Activated CD8-positive, alpha-beta memory T cell treated with anti-CD3 and anti-CD28 coated beads for 4 hours (primary cell): ENCODE data around the gene PRR16.

ENCODE experiments used
- DNase-seq, 2 donors: peaks; one replicate each; pipeline ENCODE4 v3.0.0-alpha.2; 2020; ENCODE audit warnings: low read depth in 2 of 2

The PRR16 gene

DNA sequence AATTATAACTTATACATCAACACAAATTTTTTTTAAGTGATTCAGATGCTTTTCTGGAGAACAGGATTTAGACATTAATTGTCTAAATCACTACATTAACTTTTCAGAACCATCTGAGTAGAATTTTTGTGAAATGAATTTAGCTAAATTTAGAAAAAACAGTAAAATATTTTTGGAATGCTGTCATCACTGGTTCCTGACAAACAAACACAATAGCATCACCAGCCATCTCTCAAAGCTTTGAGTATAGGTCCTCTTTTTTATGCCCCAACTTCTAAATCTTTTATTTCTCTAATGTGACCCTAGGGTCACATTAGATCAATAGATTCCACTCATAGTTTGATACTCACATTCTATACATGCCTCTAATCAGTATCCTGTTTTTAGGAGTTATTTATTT lies 104.6 kb downstream of the PRR16 start:
- DNase-seq = no peak

DNA sequence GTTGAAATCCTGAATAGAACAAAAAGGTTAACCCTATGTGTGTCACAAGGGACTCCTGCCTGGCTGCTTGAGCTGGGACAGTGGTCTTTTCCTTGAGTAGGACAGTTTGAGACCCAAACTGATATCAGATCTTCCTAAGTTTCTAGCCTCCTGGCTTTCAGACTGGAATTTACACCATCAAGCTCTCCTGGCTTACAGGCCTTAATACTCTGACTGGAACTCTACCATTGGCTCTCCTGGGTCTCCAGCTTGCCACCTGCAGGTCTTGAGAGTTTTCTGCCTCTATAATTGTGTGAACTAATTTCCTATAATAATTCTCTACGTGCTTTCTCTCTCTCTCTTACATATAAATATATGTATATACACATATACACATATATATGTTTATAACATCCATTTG lies 112.5 kb downstream of the PRR16 start:
- no peak for DNase-seq

DNA sequence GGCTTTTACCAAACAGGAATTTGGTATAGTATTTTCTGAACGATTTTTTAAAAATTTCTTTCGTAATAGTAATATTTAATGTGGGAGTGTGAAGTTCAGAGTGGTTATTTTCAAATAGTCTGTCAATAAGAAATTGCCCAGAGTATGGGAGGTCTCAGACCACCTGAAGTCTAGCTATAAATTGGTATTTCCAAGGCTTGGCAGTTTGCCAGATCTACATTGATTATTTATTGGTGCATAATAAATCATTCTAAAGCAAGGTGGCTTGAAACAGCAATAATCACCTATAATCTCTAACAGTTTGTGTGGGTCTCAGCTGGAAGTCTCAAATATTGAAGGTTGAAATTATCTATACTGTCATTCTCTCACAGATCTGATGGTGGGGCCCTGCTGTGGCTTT lies 118.5 kb downstream of the PRR16 start:
- no peak for DNase-seq

DNA sequence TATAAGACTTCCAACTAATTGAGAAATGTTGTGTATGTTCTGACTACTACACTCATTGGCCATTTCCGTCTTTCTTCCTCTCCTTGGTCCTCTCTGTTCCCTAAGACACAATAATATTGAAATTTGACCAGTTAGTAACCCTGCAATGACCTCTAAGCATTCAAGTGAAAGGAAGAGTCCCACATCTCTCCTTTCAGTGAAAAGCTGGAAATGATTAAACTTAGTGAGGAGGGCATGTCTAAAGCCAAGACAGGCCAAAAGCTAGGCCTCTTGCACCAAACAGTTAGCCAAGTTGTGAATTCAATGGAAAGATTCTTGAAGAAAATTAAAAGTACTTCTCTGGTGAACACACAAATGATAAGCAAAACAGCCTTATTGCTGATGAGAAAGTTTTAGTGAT lies 122.5 kb downstream of the PRR16 start:
- DNase-seq = no peak

DNA sequence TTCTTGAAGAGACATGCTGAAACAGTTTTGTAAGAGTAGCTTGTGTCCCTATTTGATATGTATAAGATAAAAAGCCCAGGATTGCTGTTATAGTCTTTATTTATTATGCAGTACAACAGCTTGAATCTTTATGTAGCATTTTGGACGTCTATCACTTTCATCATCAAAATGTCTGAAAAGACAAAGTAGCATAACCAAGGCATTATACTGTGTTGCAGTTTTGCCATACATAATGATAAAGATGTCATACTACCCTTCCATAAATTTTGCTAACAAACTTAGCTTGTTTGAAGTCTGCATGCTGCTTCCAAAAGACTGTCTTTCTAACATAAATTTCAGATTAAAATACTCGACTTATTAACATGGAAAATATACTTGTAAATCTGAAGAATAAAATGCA lies 127.8 kb downstream of the PRR16 start:
- no peak for DNase-seq

DNA sequence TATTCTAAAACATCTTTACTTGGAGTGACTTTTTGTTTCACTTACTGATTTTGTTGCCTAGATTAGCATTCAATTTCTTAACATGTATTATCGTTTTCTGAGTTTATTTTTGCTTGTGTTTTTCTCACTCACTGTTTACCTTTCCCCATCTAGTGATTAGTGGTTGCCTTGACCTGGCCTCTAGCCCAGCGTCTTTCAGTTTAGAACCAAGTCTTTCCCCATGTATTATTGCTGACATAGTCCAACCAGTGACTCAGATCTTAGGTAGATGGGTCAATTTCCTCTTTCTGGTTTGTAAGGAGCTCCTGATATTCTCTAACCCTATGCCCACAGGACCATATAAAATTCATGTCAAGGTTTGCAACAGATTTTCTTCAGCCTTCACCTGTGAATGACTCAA lies 135.5 kb downstream of the PRR16 start:
- DNase-seq = no peak

DNA sequence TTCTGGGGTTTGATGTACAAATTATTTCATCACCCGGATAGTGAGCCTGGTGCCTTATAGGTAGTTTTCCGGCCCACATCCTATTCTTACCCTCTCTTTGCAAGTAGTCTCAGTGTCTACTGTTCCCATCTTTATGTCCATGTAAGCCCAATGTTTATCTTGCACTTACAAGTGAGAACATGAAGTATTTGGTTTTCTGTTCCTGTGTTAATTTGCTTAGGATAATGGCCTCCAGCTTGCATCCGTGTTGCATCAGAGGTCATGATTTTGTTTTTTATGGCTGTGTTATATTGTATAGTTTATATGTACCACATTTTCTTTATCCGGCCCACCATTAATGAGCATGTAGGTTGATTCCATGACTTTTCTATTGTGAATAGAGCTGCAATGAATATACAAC lies 136.5 kb downstream of the PRR16 start:
- no peak for DNase-seq

DNA sequence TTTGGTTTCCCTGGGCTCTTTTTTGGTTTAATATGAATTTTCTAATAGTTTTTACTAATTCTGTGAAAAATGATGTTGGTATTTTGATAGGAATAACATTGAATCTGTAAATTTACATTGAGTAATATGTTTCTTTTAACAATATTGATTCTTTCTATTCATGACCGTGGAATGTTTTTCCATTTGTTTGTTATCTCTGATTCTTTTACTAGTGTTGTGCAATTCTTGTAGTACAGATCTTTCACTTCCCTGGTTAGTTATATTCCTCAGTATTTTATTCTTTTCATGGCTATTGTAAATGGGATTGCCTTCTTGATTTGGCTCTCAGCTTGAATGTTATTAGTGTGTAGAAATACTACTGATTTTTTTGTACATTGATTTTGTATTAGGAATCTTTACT lies 137.9 kb downstream of the PRR16 start:
- DNase-seq = no peak

DNA sequence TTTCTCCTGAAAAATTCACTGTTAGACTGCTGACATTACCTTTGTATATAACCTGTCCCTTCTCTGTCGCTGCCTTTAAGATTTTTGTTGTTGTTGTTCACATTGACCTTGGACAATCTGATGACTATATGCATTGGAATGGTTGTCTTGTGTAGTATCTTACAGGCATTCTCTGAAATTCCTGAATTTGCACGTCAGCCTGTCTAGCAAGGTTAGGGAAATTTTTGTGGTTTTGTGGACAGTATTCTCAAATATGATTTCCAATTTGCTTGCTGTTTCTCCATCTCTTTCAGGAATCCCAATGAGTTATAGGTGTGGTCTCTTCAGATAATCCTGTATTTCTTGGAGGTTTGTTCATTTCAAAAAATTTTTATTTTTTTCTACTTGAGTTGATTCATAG lies 140.8 kb downstream of the PRR16 start:
- no peak for DNase-seq

DNA sequence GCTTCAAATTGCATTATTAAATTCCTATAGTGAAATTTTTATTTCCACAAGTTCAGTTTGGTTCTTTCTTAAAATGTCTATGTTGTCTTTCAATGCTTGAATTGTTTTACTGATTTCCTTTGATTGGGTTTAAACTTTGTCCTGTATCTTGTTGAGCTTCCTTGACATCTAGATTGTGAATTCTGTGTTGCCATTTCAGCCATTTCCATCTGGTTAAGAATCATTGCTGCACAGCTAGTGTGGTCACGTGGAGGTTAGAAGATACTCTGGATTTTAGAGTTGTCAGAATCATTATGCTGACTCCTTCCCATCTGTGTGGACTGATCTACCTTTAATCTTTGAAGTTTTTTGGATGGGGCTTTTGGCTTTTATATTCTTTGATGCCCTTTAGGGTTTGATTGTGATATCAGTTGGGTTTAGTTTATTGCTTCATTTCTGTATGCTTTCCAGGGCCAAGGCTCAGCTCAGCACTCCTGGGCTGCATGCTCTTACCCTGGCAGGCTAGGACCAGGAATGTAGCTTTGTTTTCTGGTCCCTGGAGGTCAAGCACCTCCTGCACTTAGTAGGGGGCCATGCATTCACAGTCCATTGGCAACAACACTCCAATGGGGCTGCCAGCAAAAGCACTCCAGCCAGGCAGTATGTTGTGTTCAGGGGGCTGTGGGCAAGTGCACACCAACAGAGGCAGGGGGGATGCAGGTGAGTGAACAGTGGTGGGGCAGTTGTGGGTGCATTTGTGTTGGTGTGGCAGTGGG lies 141.4 kb downstream of the PRR16 start:
- DNase-seq = no peak

DNA sequence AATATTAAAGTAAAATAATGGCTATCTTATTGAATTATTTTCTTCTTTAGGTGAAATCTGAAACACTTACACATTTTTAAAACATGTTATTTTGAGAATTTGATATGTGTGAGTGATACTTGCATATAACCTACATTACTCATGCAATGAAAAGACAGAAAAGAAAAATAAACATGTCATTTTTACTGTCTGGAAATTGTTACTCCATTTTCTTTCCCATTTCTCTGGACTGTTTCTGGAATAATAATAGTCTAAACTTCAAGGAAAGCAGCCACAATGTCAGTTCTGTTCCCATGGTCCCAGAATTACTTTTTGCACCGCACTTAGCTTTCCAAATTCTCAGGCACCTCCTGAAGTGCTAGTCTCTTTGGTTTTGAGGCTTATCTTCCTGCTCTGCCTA lies 145.5 kb downstream of the PRR16 start:
- no peak for DNase-seq

DNA sequence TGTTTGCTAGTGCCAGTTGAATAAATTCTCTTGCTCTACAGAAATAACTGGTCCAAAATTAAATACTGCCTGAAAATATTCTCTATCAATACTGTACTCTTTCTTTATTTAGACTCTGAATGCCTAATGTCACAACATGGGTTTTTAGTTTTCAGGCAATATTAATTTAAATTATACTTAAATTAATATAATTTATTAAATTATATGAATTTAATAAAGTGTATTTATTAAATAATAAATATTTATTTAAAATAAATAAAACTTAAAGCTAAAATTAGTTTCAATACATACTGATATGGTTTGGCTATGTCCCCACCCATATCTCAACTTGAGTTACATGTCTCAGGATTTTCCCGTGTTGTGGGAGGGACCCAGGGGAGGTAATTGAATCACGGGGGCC lies 146.0 kb downstream of the PRR16 start:
- DNase-seq = no peak

DNA sequence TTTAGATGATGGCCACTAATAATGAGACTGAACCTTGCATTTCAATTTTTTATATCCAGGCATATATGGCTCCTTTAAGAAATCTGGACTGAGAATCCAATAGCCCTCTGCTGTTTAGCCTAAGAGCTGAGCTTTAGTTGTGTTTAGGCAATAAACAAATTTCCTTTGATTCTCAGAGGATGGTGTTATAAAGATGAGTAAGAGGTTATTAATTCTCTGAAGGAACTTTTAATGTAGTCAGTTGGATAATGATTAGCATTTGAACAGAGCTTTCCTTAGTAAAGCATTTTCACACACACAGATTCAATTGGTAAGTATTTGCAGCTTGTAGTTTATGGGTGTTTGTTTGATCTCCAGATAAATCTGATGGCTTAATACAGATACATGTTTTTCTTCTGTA lies 149.6 kb downstream of the PRR16 start:
- no peak for DNase-seq

DNA sequence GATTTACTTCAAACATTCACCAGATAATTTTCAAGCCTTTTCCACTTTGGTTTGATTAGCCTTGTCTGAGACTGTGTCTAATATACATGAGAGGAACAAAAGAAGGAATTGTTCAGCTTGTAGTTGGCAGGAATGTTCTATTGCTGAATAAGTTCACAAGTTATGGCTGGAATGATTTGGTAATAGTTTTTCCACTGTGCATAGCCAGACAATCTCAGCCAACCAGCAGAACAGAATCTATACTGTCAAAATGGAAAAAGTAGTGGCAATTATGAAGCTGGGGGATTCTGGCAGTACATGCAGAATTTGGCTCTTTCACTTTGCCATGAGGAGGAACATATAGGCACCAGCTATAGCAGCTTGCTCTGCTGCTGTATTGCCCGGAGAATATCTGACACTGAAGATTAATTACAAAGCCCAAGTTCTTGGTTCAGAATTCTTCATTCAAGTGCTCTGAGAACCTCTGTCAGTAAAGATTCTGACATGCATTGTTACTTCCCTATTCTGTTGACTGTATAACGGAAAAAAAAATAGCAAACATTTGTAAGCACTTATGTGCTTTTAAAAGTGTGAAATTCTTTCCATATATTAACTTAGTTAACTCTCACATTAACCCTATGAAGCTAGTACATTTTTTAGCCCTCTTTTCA lies 150.6 kb downstream of the PRR16 start:
- no peak for DNase-seq

DNA sequence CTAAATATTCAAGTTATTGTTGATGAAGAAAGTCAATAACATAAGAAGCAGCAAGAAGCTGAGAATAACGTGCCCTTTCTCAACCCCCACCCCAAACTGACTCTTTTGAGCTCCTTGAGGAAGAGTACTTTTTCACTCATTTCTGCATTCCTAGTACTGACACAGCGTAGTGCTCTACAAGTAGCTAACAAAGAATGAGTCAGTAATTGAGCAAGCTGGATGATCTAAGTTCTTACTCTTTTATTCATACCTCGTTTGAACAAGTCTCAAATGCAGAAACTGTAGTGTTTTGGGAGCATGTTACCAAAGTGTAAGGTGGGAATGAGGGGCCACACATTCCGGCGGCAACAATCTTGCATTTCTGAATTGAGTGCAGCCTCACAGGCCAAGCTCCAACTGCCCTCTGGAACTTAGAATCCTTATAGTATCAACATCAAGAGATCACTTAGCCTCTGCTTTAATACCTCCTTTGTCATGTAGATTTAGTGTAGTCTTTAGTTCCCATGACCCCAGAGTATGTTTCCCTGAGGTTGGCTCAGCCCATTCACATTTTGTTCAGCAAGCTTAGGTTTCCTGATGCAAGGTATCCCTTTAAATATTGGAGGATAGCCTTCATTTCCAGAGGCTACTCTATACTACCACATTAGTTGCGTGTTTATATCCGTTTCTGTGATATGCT lies 152.0 kb downstream of the PRR16 start:
- DNase-seq = no peak

DNA sequence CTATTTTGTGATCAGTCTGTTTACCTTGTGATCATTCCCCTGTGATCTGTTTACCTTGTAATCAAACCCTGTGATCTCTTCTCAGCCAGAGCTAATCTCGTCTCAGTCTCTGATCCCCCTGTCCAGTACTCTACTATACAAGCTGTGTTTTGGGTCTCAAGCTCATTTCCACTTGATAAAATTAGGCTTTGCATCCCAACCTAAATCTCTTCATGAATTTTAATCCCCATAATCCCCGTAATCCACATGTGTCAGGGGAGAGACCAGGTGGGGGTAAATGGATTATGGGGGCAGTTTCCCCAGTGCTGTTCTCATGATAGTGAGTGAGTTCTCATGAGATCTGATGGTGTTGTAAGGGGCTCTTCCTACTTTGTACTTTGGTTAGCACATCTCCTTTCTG lies 157.2 kb downstream of the PRR16 start:
- DNase-seq = no peak

DNA sequence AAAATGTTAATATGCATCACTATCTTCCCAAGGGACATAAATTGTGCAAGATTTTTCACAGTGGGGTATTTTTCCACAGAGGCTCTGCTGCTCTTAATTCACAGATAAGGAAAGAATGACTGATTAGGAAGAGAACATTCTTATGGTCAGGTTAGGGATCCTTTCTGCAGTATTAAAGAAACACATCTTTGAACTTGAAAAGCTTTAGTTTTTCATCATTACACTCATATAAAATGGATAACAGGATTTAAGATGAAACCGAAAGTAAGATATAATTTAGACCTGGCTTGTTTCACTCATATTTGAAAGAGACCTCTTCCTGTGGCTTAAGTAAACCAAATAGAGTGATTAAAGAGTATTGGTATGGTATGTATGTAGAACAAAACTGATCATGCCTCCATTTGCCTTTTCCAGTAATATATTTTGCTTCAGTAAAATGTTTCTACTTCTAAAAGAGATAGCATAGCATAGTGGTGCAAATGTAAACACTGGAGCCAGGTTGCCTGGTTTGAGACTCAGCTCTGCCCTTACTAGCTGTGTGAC lies 160.0 kb downstream of the PRR16 start:
- DNase-seq = no peak

DNA sequence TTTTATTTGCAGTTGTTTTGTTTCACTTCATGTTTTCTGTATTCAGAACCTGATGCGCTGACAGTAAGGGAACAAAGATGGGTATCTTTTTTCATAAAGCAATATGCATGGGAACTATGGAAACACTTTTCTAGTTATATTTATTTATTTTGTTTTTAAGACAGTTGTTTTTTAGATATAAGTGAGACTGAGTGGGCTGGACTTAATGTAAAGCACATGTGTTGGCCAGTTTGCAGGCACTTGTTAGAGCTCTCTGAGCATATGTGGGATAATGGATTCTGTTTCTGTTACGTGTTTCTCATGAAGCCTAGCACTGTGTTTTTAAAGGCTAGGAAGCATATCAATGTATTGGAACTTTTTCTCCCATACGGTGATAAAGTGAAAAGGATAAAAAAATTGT lies 164.1 kb downstream of the PRR16 start:
- no peak for DNase-seq

DNA sequence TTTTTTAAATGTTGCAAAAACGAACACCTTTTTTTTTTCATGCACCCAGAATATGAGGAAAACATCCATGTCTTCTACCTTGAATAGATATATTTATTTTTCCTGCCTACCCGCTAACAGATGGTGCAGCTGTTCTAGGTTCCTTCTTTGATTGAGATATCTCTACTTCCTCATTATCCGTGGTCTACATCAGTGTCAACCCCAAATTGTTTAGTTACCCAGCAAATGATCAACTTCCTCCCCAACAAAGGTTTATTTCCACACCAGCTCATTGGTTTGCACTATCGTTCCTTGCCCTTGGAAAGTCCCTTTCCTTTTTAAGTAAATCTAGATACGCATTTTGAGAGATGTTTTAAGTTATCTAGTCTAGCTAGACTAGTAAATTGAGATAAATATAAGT lies 166.4 kb downstream of the PRR16 start:
- DNase-seq = no peak

DNA sequence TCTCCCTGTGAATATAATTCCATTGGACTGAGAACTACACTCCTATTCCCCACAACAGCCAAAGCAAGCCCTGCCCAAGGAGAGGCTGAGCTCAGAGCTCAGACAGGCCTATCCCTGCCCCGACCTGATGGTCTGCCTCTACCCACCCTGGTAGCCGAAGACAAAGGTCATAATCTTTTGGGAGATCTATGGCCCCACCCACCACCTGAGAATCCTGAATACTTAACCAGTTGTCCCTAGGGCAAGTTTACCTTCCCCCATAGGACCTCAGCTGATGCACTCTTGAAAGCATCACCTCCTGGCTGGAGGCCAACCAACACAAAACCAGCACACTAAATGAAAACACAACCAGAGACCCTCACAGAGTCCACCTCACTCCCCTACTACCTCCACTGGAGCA lies 167.5 kb downstream of the PRR16 start:
- DNase-seq = no peak

DNA sequence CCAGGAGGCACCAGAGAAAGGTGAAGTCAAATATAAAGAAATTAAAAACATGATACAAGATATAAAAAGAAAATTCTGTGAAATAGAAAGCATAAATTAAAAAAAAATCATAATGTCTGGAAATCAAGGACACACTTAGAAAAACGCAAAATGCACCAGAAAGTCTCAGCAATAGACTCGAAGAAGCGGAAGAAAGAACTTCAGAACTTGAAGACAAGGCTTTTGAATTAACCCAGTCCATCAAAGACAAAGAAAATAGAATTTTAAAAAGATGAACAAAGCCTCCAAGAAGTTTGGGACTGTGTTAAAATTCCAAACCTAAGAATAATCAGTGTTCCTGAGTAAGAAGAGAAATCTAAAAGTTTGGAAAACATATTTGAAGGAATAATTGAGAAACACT lies 168.3 kb downstream of the PRR16 start:
- DNase-seq = no peak

DNA sequence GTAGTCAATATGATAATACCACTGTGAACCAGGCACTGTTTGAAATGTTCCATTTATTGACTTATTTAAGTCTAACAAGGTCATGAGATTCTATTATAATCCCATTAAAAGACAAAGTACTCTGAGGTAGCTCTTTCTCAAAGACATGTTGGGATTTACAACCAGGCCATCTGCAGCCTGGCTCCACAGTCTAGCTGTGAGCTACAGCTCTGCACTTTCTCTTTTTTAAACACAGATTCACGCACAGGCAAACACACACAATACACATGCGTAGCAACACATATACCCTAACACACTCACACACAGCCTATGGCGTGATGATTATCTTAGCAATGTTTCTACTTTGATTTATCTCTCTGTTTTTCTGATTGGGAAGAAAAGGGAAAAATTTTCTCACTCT lies 174.3 kb downstream of the PRR16 start:
- no peak for DNase-seq

DNA sequence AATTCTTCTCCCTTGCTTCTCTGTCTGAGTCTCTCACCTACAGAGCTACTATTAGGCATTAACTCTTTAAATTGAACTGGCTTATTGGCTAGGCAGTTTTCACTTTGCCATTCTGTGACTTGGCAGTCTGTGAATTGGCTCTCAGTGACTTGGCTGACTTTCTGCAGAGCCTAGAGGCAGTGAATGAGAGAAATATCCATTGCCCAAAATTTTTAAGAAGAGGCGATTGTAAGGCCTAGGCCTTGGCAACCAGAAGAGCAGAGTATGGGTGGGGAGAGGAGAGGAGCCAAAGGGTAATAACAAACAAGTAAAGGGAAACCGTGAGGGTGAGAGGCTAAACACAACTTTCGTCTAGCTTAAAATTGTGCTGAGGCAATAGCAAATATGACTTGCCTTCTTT lies 176.7 kb downstream of the PRR16 start:
- no peak for DNase-seq
